ENCODE results near the gene SUSD6. TPM values are rescaled to one million over a fixed set of nuclear protein-coding genes. Genes with fewer than 3 reads are reported as not detected.

SUSD6 gene
- total RNA-seq = 10 to 100 TPM; 41.1 to 52.3 TPM

DNA sequence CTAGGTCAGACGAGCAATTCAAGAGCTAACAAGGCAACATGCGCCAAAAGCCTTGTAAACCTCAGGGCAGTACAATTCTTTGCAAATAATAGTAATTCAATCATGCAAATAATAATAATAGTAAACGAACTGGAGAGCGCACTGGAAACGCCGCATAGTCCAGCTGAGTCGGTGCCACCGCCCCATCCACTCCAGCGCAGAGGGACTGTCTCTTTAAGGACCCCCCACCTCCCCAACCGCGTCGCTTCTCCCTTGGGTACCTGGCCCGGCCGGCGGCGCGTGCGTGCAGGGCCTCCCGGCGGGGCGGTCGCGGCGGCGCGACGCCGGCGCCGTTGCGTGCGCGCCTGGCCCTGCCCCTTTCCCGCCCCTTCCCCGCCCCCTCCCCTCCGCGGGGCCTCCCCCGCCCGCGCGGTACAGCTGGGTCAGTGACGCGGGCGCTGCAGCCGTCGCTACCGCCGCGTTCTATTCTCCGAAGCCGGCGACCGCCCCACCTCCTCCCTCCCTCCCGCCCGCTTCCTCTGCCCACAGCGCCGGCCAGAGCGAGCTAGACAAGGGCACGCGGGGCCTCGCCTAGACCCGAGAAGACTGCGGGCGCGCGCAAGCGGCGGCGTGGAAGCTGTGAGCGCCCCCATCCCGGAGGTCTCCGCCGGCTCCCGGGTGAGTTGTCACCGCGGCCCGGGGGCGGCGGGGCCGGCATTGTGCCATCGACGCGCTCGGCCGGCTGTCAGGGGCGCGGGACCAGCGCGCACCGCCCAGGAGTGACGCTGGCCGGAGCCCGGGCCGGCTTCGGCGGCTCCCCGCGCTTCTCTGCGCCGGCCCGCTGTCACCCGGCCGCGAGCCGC is at the start of gene SUSD6:
SUSD6 (plus strand) TSS at position 425 of the 842 bp plus-strand sequence. CDS start 46,997 bp downstream, outside the sequence.
- H3K9me3 ChIP-seq = no peaks in the 10 kb centered on the region
- peak; percentile 76 for TF ChIP-seq POLR2AphosphoS5 (IDR thresholded peaks at IDR 0.05)
- TF ChIP-seq POLR2A (IDR thresholded peaks at IDR 0.05) = peak; percentile 75
- TF ChIP-seq CTCF (IDR thresholded peaks at IDR 0.05) = no peak
- H3K27me3 ChIP-seq (replicated peaks; ENCODE audit: insufficient read depth) = no peaks in the 10 kb centered on the region
- peaks cover 7% of the 10 kb centered on the region for H3K4me1 ChIP-seq (replicated peaks)
- intact Hi-C loops (cut with DNase I) = loop anchor here (5.0 kb wide), 2 partner anchors 61 to 101 kb away; no protein-coding TSS in a partner anchor
- peak within 1 kb of the TSS; percentile 83 to 90 for H3K4me3 ChIP-seq
- WGBS = under 1% methylated on average over 46 of the region's 105 CpGs
- no peaks in the 10 kb centered on the region for H3K36me3 ChIP-seq
- DNase-seq (ENCODE audit: low spot score) = peak; percentile 91
- peak within 1 kb of the TSS; percentile 94 to 95 for H3K27ac ChIP-seq

DNA sequence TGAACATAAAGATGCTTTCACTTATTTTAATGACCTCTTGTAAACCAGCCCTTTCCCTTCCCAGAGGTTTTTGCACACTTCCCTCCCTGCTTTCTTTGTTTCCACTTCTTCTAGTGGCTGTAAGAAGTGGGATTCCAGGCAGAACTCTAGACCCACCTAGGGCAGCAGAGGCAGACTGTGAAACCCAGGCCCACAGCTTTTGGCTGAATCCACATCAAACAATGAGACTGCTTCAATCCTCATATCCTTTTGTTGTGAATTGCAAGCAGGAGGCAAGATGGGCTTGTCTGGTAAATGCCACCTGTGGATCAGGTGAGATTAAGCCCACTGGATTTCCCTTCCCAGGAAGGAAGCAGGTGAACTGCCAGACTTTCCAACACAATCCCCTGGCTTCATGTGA is 49.5 kb upstream of the SUSD6 start:
- H3K27me3 ChIP-seq (replicated peaks; ENCODE audit: insufficient read depth) = peaks cover 4% of the 10 kb centered on the region
- DNase-seq (ENCODE audit: low spot score) = no peak
- no peaks in the 10 kb centered on the region for H3K9me3 ChIP-seq
- H3K4me1 ChIP-seq (replicated peaks) = no peaks in the 10 kb centered on the region
- TF ChIP-seq CTCF (IDR thresholded peaks at IDR 0.05) = no peak
- TF ChIP-seq POLR2A (IDR thresholded peaks at IDR 0.05) = no peak
- no peak for TF ChIP-seq POLR2AphosphoS5 (IDR thresholded peaks at IDR 0.05)
- H3K36me3 ChIP-seq = no peaks in the 10 kb centered on the region
- intact Hi-C loops (cut with DNase I) = no loop called here
- no peak overlapping the region for H3K4me3 ChIP-seq
- no peak overlapping the region for H3K27ac ChIP-seq

DNA sequence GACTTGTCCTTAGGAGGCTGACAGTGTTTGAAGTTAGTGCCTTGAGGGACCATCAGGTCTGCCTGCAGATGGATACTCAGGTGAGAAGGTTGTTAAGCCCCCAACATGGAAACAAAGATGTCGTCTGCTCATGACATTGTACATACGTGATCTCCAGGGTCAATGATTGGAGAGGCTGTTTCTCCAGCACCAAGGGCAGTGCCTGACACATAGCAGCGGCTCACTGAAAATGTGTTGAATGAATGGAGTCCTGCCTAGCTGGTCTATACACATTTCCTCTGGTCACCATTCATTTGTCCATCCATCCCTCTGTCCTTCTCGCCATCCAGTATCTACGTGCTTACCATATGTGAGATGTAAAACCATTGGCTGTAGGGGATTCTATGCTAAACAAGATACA is 43.8 kb upstream of the SUSD6 start:
- Histone ChIP-seq H3K4me3 (no peak overlapping the region), H3K36me3 (no peaks in the 10 kb centered on the region), H3K9me3 (no peaks in the 10 kb centered on the region), H3K27me3 (replicated peaks; ENCODE audit: insufficient read depth) (peaks cover 13% of the 10 kb centered on the region), H3K4me1 (replicated peaks) (peaks cover 7% of the 10 kb centered on the region), H3K27ac (no peak overlapping the region)
- no peak for DNase-seq (ENCODE audit: low spot score)
- no peak for TF ChIP-seq POLR2AphosphoS5 (IDR thresholded peaks at IDR 0.05)
- 94% methylated on average over 5 of the region's 5 CpGs for WGBS
- intact Hi-C loops (cut with DNase I) = no loop called here

- H3K4me1 ChIP-seq (replicated peaks) = peaks cover 15% of the 10 kb centered on the region
- TF ChIP-seq CTCF (IDR thresholded peaks at IDR 0.05) (no peak), POLR2A (IDR thresholded peaks at IDR 0.05) (no peak), POLR2AphosphoS5 (IDR thresholded peaks at IDR 0.05) (no peak)
- 65% methylated on average over 2 of the region's 2 CpGs for WGBS
- no peaks in the 10 kb centered on the region for H3K9me3 ChIP-seq
- H3K27ac ChIP-seq = no peak overlapping the region
- intact Hi-C loops (cut with DNase I) = loop anchor here (10.0 kb wide), 1 partner anchor 325 kb away; no protein-coding TSS in a partner anchor
- DNase-seq (ENCODE audit: low spot score) = no peak
- no peaks in the 10 kb centered on the region for H3K36me3 ChIP-seq
- no peak overlapping the region for H3K4me3 ChIP-seq
- H3K27me3 ChIP-seq (replicated peaks; ENCODE audit: insufficient read depth) = peaks cover 22% of the 10 kb centered on the region
These were observed 41.5 kb upstream of the SUSD6 start for GRCh38 chr14:69569859-69570258.

DNA sequence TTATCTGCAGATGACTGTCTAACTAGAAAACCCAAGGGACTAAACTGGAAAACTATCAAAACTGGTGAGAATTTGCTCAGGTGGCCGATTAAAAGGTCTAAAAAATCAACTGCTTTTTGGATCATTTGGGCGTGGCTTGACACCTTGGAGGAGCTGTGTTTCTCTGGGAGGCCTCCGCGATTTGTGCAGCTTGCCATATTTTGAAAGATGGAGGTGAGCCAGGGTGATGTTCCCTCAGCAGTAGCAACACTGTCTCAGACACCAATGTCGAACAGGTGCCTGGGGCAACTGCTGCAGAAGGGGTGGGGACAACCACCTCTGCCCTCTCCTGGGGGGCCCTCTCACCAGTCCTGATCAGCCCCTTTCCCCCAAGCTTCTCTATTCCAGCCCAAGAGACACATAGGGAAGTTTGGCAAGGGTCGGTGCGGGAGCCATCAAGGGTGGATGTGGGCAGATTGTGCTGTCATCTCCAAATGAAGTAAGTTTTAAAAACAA is 40.5 kb upstream of the SUSD6 start:
- TF ChIP-seq POLR2A (IDR thresholded peaks at IDR 0.05) (no peak), POLR2AphosphoS5 (IDR thresholded peaks at IDR 0.05) (no peak), CTCF (IDR thresholded peaks at IDR 0.05) (no peak)
- Histone ChIP-seq H3K27me3 (replicated peaks; ENCODE audit: insufficient read depth) (peaks cover 20% of the 10 kb centered on the region), H3K4me1 (replicated peaks) (peaks cover 15% of the 10 kb centered on the region), H3K4me3 (no peak overlapping the region), H3K27ac (no peak overlapping the region), H3K36me3 (no peaks in the 10 kb centered on the region), H3K9me3 (no peaks in the 10 kb centered on the region)
- WGBS = 90% methylated on average over 7 of the region's 7 CpGs
- intact Hi-C loops (cut with DNase I) = loop anchor here (10.0 kb wide), 1 partner anchor 326 kb away; no protein-coding TSS in a partner anchor
- DNase-seq (ENCODE audit: low spot score) = no peak

Measured in prostate gland (tissue), 2 donors.